SK-N-SH (cell line): Measurements from ENCODE around the gene PIP5K1B. TPM values are rescaled to one million over a fixed set of nuclear protein-coding genes. Genes with fewer than 3 reads are reported as not detected.

Experiments
- CTCF ChIA-PET: fragments of 300-600, 350-600 bp; formaldehyde crosslinking; extraction: SDS; loops from one replicate; lab custom pipeline; 2021; lab: Yijun Ruan, JAX
- POLR2A ChIA-PET: fragments of 350-600 bp; sonication (Branson Sonifier 250); formaldehyde crosslinking; extraction: SDS; loops from one replicate; lab custom pipeline; 2020; ENCODE audit warnings: antibody characterized with exemption, inconsistent platforms; lab: Yijun Ruan, JAX
- DNase-seq: peaks from one replicate; pipeline ENCODE4 v3.0.0; 2012
- H2AFZ ChIP-seq: fragments of 200-600 bp; sonication (generic); 2 replicates; pipeline ENCODE4 v1.8.1; 2016; ENCODE audit warnings: antibody characterized with exemption, mild to moderate bottlenecking, low read depth
- H3F3A ChIP-seq: fragments of 200-600 bp; sonication (generic); replicated peaks from 2 replicates; pipeline ENCODE3; 2016; ENCODE audit warnings: antibody characterized with exemption, mild to moderate bottlenecking; ENCODE audit not compliant: insufficient read depth
- H3K27ac ChIP-seq, 2 experiments: fragments of 200-500 bp in 1 of 2; fragments of 200-600 bp in 1 of 2; sonication (Bioruptor generic) in 1 of 2; sonication (generic), shearing (Covaris generic) in 1 of 2; 2 replicates each; pipeline versions ENCODE4 v1.5.1 to v1.6.1; 2014 to 2016; ENCODE audit warnings: low read depth in 2 of 2, inconsistent platforms in 1 of 2, low read length in 1 of 2, mild to moderate bottlenecking in 1 of 2, mixed read lengths in 1 of 2
- H3K27me3 ChIP-seq: fragments of 200-600 bp; sonication (generic), shearing (Covaris generic); 2 replicates; pipeline ENCODE4 v1.6.1; 2016; ENCODE audit warnings: mixed run types; ENCODE audit not compliant: insufficient read depth
- H3K36me3 ChIP-seq, 2 experiments: fragments of 200-500 bp in 1 of 2; fragments of 200-600 bp in 1 of 2; sonication (Bioruptor generic) in 1 of 2; sonication (generic) in 1 of 2; replicated peaks in 1 of 2; 2 replicates each; pipeline versions ENCODE3 to v1.5.1; 2014 to 2016; ENCODE audit warnings: low read length in 1 of 2, mild to moderate bottlenecking in 1 of 2; ENCODE audit not compliant: insufficient read depth in 2 of 2, control insufficient read depth in 1 of 2
- H3K4me1 ChIP-seq, 2 experiments: fragments of 200-500 bp in 1 of 2; fragments of 200-600 bp in 1 of 2; sonication (Bioruptor generic) in 1 of 2; sonication (generic), shearing (Covaris generic) in 1 of 2; 2 replicates each; pipeline versions ENCODE4 v1.5.1 to v1.6.1; 2014 to 2016; ENCODE audit warnings: low read depth in 1 of 2, low read length in 1 of 2, mixed run types in 1 of 2; ENCODE audit not compliant: insufficient read depth in 2 of 2, control insufficient read depth in 1 of 2
- H3K4me2 ChIP-seq: fragments of 200-600 bp; sonication (generic), shearing (Covaris generic); 2 replicates; pipeline ENCODE4 v1.6.1; 2017; ENCODE audit warnings: mixed run types
- H3K4me3 ChIP-seq, 2 experiments: fragments of 200-500 bp in 1 of 2; fragments of 200-600 bp in 1 of 2; sonication (Bioruptor generic) in 1 of 2; sonication (generic), shearing (Covaris generic) in 1 of 2; 2 replicates each; pipeline versions ENCODE4 v1.5.1 to v1.8.1; 2014 to 2016; ENCODE audit warnings: low read depth in 2 of 2, inconsistent platforms in 1 of 2, low read length in 1 of 2, mild to moderate bottlenecking in 1 of 2, mixed read lengths in 1 of 2, moderate library complexity in 1 of 2
- H3K79me2 ChIP-seq: fragments of 200-600 bp; sonication (generic); 2 replicates; pipeline ENCODE4 v1.8.1; 2017; ENCODE audit warnings: mild to moderate bottlenecking; ENCODE audit not compliant: insufficient read depth
- H3K9ac ChIP-seq: fragments of 200-600 bp; sonication (generic); 2 replicates; pipeline ENCODE4 v1.6.1; 2017; ENCODE audit warnings: mixed run types
- H3K9me2 ChIP-seq: fragments of 200-600 bp; sonication (generic); 2 replicates; pipeline ENCODE4 v1.6.1; 2017; ENCODE audit warnings: mixed run types
- H3K9me3 ChIP-seq: fragments of 200-600 bp; sonication (generic); 2 replicates; pipeline ENCODE4 v1.6.1; 2017; ENCODE audit warnings: mixed run types, mild to moderate bottlenecking, moderate library complexity
- H4K20me1 ChIP-seq: fragments of 200-600 bp; sonication (generic); 2 replicates; pipeline ENCODE4 v1.6.1; 2017; ENCODE audit warnings: mild to moderate bottlenecking, mixed run types; ENCODE audit not compliant: insufficient read depth
- CHD2 ChIP-seq: fragments of 150-350 bp; IDR thresholded peaks from 2 replicates; pipeline ENCODE4 v1.6.1; 2018; ENCODE audit warnings: low read length; ENCODE audit not compliant: partially characterized antibody
- EP300 ChIP-seq, 2 experiments: IDR thresholded peaks; 2 replicates each; pipeline versions ENCODE4 v1.4.0 to v1.6.1; 2012; ENCODE audit warnings: borderline replicate concordance in 1 of 2, low read depth in 1 of 2, low read length in 1 of 2
- FOXJ3 ChIP-seq: sonication (generic); formaldehyde crosslinking; IDR thresholded peaks from 2 replicates; pipeline ENCODE4 v1.5.1; 2020; ENCODE audit warnings: mild to moderate bottlenecking, missing genetic modification reagents
- FOXM1 ChIP-seq: IDR thresholded peaks from 2 replicates; pipeline ENCODE4 v1.4.0; 2012; ENCODE audit warnings: low read depth, mild to moderate bottlenecking
- GATA2 ChIP-seq: sonication (generic); formaldehyde crosslinking; IDR thresholded peaks from 2 replicates; pipeline ENCODE4 v1.5.0; 2020; ENCODE audit warnings: mild to moderate bottlenecking, missing genetic modification reagents
- JUND ChIP-seq: IDR thresholded peaks from 2 replicates; pipeline ENCODE4 v1.4.0; 2012
- MEF2A ChIP-seq: IDR thresholded peaks from 2 replicates; pipeline ENCODE4 v1.4.0; 2012; ENCODE audit warnings: low read depth, borderline replicate concordance
- POLR2AphosphoS5 ChIP-seq: IDR thresholded peaks from 2 replicates; pipeline ENCODE4 v1.6.1; 2012; ENCODE audit warnings: low read depth, low read length
- RAD21 ChIP-seq: IDR thresholded peaks from 2 replicates; pipeline ENCODE4 v1.6.1; 2012; ENCODE audit warnings: mild to moderate bottlenecking, low read length
- RCOR1 ChIP-seq: fragments of 150-350 bp; IDR thresholded peaks from 2 replicates; pipeline ENCODE4 v1.6.1; 2017; ENCODE audit warnings: antibody characterized with exemption, low read length
- RXRA ChIP-seq: IDR thresholded peaks from 2 replicates; pipeline ENCODE4 v1.4.0; 2012; ENCODE audit warnings: low read depth, mild to moderate bottlenecking, borderline replicate concordance
- SIN3A ChIP-seq: IDR thresholded peaks from 2 replicates; pipeline ENCODE4 v1.6.1; 2012; ENCODE audit warnings: low read depth, mild to moderate bottlenecking, low read length, moderate library complexity, borderline replicate concordance
- TAF1 ChIP-seq: IDR thresholded peaks from 2 replicates; pipeline ENCODE4 v1.6.1; 2012; ENCODE audit warnings: low read depth, mild to moderate bottlenecking, low read length, moderate library complexity, borderline replicate concordance
- TCF12 ChIP-seq: IDR thresholded peaks from 2 replicates; pipeline ENCODE4 v1.4.0; 2012
- WGBS: methylation state at CpG from one replicate; pipeline ENCODE4 v1.1.6; 2017; ENCODE audit warnings: low lambda C conversion rate; 5-methylcytosine and 5-hydroxymethylcytosine counted together
- polyA plus RNA-seq, 3 experiments: library from polyadenylated mRNA; depleted of rRNA; stranded (reverse); fragments of >200 nt; gene quantifications; 2 replicates each; pipeline ENCODE4 v1.2.3, GENCODE V29; 2012
- TF ChIP-seq, protein P1 (sequence below): IDR thresholded peaks from 2 replicates; pipeline ENCODE4; 2012
- TF ChIP-seq, protein P2 (sequence below): fragments of 150-350 bp; IDR thresholded peaks from 2 replicates; pipeline ENCODE4 v1.6.1; 2017; ENCODE audit warnings: antibody characterized with exemption, low read length, low read depth, borderline replicate concordance
- TF ChIP-seq, protein P3 (sequence below): fragments of 150-350 bp; IDR thresholded peaks from 2 replicates; pipeline ENCODE4 v1.6.1; 2016; ENCODE audit warnings: mild to moderate bottlenecking, low read depth, low read length
- TF ChIP-seq, protein P4 (sequence below): IDR thresholded peaks from 2 replicates; pipeline ENCODE4 v1.4.0; 2012; ENCODE audit warnings: low read depth, borderline replicate concordance

The PIP5K1B gene
- polyA plus RNA-seq, 1 of the 3 experiments (the other 2 are of a cell fraction) = not detected

DNA sequence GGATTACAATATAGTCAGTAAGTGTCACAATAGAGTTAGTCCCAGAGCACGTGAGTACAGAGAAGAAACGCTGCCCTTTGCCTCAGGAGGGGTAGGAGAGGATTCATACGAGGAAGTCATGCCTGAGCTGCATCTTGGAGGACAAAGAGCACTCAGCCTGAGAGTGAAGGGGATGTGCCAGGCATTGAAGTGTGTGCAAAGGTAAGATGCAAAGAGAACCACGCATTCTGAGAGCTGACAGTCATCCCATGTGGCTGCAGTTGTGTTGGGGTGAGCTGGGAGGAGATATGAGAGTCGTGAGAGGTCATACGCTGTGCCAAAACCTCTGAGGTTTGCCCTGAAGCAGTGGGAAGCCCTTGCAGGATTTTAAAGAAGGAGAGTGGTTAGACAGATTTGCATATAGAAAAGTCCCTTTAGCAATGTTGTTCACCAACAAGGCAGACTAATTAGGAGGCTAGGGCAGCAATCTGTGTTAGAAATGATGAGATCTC lies 97.5 kb downstream of the PIP5K1B start:
- Histone ChIP-seq H3K27me3 (peaks cover 16% of the 10 kb centered on the region; the same call in 1 of the 2 replicates), H3K4me1 (no peaks in the 10 kb centered on the region), H3K4me3 (no peak overlapping the region), H3F3A (no peaks in the 10 kb centered on the region), H3K9me3 (no peaks in the 10 kb centered on the region), H2AFZ (no peak overlapping the region), H3K4me2 (no peak overlapping the region), H3K9ac (no peak overlapping the region), H4K20me1 (no peaks in the 10 kb centered on the region), H3K27ac (no peak overlapping the region), H3K36me3 (no peaks in the 10 kb centered on the region), H3K9me2 (no peaks in the 10 kb centered on the region), H3K79me2 (no peaks in the 10 kb centered on the region)
- TF ChIP-seq CHD2 (no peak), RXRA (no peak), FOXM1 (no peak), TAF1 (no peak), RAD21 (no peak), SIN3A (no peak), FOXJ3 (CRISPR knock-in tag) (no peak), JUND (no peak), MEF2A (no peak), GATA2 (CRISPR knock-in tag) (no peak), RCOR1 (no peak), TCF12 (no peak), POLR2AphosphoS5 (no peak), EP300 (IDR thresholded peaks at IDR 0.05; ENCODE audit: borderline replicate concordance in 1 of 2, low read depth in 1 of 2, low read length in 1 of 2) (no peak)
- TF ChIP-seq, protein P1, sequence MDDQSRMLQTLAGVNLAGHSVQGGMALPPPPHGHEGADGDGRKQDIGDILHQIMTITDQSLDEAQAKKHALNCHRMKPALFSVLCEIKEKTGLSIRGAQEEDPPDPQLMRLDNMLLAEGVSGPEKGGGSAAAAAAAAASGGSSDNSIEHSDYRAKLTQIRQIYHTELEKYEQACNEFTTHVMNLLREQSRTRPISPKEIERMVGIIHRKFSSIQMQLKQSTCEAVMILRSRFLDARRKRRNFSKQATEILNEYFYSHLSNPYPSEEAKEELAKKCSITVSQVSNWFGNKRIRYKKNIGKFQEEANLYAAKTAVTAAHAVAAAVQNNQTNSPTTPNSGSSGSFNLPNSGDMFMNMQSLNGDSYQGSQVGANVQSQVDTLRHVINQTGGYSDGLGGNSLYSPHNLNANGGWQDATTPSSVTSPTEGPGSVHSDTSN = no peak
- TF ChIP-seq, protein P2, sequence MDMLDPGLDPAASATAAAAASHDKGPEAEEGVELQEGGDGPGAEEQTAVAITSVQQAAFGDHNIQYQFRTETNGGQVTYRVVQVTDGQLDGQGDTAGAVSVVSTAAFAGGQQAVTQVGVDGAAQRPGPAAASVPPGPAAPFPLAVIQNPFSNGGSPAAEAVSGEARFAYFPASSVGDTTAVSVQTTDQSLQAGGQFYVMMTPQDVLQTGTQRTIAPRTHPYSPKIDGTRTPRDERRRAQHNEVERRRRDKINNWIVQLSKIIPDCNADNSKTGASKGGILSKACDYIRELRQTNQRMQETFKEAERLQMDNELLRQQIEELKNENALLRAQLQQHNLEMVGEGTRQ = no peak
- TF ChIP-seq, protein P3, sequence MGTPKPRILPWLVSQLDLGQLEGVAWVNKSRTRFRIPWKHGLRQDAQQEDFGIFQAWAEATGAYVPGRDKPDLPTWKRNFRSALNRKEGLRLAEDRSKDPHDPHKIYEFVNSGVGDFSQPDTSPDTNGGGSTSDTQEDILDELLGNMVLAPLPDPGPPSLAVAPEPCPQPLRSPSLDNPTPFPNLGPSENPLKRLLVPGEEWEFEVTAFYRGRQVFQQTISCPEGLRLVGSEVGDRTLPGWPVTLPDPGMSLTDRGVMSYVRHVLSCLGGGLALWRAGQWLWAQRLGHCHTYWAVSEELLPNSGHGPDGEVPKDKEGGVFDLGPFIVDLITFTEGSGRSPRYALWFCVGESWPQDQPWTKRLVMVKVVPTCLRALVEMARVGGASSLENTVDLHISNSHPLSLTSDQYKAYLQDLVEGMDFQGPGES = no peak
- TF ChIP-seq, protein P4, sequence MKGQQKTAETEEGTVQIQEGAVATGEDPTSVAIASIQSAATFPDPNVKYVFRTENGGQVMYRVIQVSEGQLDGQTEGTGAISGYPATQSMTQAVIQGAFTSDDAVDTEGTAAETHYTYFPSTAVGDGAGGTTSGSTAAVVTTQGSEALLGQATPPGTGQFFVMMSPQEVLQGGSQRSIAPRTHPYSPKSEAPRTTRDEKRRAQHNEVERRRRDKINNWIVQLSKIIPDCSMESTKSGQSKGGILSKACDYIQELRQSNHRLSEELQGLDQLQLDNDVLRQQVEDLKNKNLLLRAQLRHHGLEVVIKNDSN = no peak
- DNase-seq = no peak
- 2% methylated on average over 6 of the region's 6 CpGs for WGBS
- ChIA-PET CTCF (no interaction called here), POLR2A (no interaction called here)
